Type B pancreatic cell (in vitro differentiated cells): ENCODE measurements around the gene MYLK. TPM values are rescaled to one million over a fixed set of nuclear protein-coding genes. Genes with fewer than 3 reads are reported as not detected.

ENCODE experiments used
- DNase-seq: peaks from one replicate; pipeline ENCODE4 v3.0.0; 2021; ENCODE audit warnings: mixed read lengths; ENCODE audit not compliant: unreplicated experiment; ENCODE audit errors: extremely low spot score
- H3K27ac Mint-ChIP-seq: 2 replicates; pipeline ENCODE4 v1.8.0; 2021; ENCODE audit warnings: mild to moderate bottlenecking, mixed read lengths
- H3K27me3 Mint-ChIP-seq: 2 replicates; pipeline ENCODE4 v1.8.0; 2021; ENCODE audit warnings: mixed read lengths
- H3K36me3 Mint-ChIP-seq: 2 replicates; pipeline ENCODE4 v1.8.0; 2021; ENCODE audit warnings: mixed read lengths
- H3K4me1 Mint-ChIP-seq: one replicate; pipeline ENCODE4 v1.8.0; 2021; ENCODE audit warnings: mixed read lengths; ENCODE audit not compliant: unreplicated experiment
- H3K4me3 Mint-ChIP-seq: 2 replicates; pipeline ENCODE4 v1.8.0; 2021; ENCODE audit warnings: mild to moderate bottlenecking, mixed read lengths
- H3K9me3 Mint-ChIP-seq: 2 replicates; pipeline ENCODE4 v1.8.0; 2021; ENCODE audit warnings: mixed read lengths
- total RNA-seq: library from RNA; stranded (reverse); gene quantifications from 2 replicates; pipeline ENCODE4 v1.2.1, GENCODE V29; 2021; ENCODE audit warnings: low replicate concordance
- TF ChIP-seq, protein P1 (sequence below): fragments of 200-600 bp; sonication (generic); conservative IDR thresholded peaks from 2 replicates; pipeline ENCODE4 v1.5.0; 2021; ENCODE audit warnings: antibody characterized with exemption, mild to moderate bottlenecking

The MYLK gene
- total RNA-seq, 1 donor from 2014 or later = 16.8 TPM

DNA sequence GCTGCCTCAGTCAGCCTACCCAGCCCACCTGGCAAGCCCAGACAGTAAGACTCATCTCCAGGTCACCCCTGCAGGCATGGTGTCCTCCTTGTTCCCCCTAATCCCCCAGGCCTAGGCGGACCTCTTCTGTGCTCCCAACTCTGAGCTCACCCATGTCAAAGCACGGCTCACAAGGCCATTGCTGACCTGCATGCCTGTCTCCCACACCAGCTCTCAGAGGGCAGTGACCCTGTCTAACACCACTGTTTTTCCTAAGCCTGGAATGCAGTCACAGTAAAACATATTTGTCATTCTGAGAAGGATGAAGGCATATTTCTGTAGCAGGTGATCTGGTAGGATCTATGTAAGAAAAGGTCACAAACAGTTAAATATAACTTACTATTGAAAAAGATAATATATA lies 189.0 kb downstream of the MYLK start:
- TF ChIP-seq, protein P1, sequence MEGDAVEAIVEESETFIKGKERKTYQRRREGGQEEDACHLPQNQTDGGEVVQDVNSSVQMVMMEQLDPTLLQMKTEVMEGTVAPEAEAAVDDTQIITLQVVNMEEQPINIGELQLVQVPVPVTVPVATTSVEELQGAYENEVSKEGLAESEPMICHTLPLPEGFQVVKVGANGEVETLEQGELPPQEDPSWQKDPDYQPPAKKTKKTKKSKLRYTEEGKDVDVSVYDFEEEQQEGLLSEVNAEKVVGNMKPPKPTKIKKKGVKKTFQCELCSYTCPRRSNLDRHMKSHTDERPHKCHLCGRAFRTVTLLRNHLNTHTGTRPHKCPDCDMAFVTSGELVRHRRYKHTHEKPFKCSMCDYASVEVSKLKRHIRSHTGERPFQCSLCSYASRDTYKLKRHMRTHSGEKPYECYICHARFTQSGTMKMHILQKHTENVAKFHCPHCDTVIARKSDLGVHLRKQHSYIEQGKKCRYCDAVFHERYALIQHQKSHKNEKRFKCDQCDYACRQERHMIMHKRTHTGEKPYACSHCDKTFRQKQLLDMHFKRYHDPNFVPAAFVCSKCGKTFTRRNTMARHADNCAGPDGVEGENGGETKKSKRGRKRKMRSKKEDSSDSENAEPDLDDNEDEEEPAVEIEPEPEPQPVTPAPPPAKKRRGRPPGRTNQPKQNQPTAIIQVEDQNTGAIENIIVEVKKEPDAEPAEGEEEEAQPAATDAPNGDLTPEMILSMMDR = no peak
- no peak for DNase-seq
- Mint-ChIP-seq H3K9me3 (no peaks in the 10 kb centered on the region), H3K36me3 (peaks cover 4% of the 10 kb centered on the region), H3K4me1 (peaks cover 55% of the 10 kb centered on the region), H3K27ac (no peak overlapping the region), H3K27me3 (peaks cover 14% of the 10 kb centered on the region), H3K4me3 (no peak overlapping the region)

DNA sequence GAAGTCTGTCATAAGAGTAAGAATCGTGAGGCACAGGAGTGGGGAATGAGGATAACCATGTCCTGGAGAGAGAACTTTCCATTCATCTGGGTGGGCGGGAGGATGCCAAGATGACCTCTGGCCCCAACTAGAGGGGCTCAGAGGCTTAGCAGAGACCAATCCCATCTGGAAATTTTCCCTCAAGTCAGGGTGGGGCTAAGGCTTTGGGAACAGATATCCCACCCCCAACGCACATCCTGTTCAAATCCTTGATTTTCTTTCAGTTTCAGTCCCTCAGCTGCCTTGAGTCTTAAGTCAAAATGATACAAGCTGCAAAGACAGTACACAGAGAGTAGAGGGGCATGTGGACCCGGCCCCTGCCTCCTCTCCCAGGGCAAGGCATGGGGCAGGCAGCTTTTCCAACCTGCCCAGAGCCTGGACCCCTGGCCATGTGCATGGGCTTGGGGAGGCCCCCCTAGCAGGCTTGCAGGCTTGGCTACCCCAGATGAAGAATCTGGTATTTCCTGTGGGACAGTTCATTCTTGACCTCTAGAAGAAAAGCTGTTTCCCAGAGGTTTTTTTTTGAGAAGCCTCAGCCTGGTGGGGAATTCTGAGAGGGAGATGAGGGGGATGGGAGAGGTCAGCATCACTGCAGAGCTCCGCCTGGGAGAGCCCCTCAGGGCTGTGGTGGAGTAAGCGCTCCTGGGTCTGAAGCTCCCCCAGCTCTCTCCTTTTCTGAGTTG lies 189.6 kb downstream of the MYLK start:
- Mint-ChIP-seq H3K9me3 (no peaks in the 10 kb centered on the region), H3K4me3 (peak overlapping the region; percentile 12), H3K27me3 (peaks cover 14% of the 10 kb centered on the region), H3K27ac (no peak overlapping the region), H3K36me3 (peaks cover 4% of the 10 kb centered on the region), H3K4me1 (peaks cover 57% of the 10 kb centered on the region)
- DNase-seq = no peak
- TF ChIP-seq, protein P1 = no peak

DNA sequence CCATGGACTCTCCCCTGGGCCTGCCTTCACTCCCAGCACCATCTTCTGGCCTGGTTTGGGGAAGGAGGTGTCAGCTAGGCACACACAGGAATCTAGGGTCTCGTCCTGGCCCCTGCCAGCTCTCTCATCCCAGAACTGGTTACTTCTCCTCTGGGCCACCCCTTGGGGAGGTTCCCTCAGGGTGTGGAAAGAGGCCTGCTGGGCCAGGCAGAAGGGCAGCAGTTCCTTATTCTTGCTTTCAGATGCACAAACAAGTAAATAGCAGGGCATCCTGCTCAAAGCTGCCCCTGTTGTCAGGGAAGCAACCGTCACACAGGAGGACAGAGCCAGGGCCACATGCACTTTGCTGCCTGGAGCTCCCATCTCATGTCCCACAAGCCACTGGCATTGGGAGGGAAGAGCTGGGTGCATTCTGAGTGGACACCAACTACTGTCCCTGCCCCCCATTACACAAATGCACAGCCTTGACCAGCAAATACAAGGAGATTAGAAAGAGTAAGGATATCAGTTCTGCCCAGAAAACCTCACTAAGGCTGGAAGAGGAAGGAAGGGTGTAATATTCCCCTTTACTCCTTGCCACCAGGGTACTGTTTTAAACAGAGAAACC lies 190.4 kb downstream of the MYLK start:
- Mint-ChIP-seq H3K36me3 (peaks cover 4% of the 10 kb centered on the region), H3K9me3 (no peaks in the 10 kb centered on the region), H3K4me1 (peaks cover 59% of the 10 kb centered on the region), H3K4me3 (peak overlapping the region; percentile 12), H3K27ac (no peak overlapping the region), H3K27me3 (peaks cover 14% of the 10 kb centered on the region)
- TF ChIP-seq, protein P1 = no peak
- DNase-seq = no peak

DNA sequence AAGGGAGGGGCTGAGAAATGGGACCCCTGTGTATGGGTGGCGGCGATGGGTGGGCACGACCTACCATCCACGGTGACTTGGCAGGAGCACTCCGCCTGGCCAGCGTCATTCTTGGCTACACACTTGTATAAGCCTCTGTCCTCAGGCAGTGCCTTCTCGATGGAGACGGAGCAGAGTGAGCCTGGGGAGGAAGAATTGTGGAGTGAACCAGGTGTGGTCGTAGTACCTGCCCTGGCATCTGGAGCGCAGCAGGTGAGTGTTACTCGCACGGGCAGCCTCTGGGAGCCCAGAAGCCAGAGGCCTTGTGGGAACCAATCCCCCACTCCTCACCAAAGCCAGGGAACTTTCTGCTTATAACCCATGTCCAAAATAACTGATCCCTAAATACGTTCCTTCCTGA lies 191.5 kb downstream of the MYLK start:
- Mint-ChIP-seq H3K27ac (no peak overlapping the region), H3K27me3 (peaks cover 9% of the 10 kb centered on the region), H3K4me3 (no peak overlapping the region), H3K36me3 (peaks cover 4% of the 10 kb centered on the region), H3K9me3 (no peaks in the 10 kb centered on the region), H3K4me1 (peaks cover 62% of the 10 kb centered on the region)
- no peak for DNase-seq
- TF ChIP-seq, protein P1 = no peak

DNA sequence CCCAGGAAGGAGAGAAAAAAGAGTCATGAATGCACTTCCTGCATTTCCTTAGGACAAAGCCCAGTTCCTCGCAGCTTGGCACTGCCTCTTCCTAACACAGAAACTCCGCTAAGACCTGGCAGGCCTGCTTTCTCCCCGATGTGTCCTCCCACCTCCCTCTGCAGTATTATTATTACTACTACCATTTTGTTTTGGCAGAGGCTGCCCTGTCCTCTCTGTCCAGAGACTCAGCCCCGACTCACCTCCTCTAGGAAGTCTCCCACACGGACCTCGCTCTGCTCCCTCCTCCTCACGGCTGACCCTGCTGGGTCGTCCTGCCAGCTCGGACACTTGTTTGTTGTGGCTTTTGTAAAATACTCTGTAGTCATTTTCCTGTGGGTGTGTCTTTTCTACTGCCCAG lies 192.1 kb downstream of the MYLK start:
- peaks cover 2% of the 10 kb centered on the region for H3K36me3 Mint-ChIP-seq
- H3K4me3 Mint-ChIP-seq = no peak overlapping the region
- H3K27ac Mint-ChIP-seq = no peak overlapping the region
- H3K4me1 Mint-ChIP-seq = peaks cover 59% of the 10 kb centered on the region
- DNase-seq = no peak
- TF ChIP-seq, protein P1 = no peak
- peaks cover 6% of the 10 kb centered on the region for H3K27me3 Mint-ChIP-seq
- H3K9me3 Mint-ChIP-seq = no peaks in the 10 kb centered on the region
